Upper lobe of left lung (tissue), 6 donors: ENCODE measurements around the gene TRA2B. TPM values are rescaled to one million over a fixed set of nuclear protein-coding genes. Genes with fewer than 3 reads are reported as not detected.

Source experiments
- ATAC-seq, 2 donors: fragments of 200-7000 bp; cut with Tn5 transposase; one replicate each; pipeline ENCODE4 v1.9.1; 2022; ENCODE audit warnings: mild to moderate bottlenecking in 2 of 2, moderate library complexity in 2 of 2; ENCODE audit not compliant: low FRiP score in 2 of 2
- DNase-seq, 2 donors: peaks; one replicate each; pipeline ENCODE4 v3.0.0-alpha.2; 2019 to 2020
- H3K27ac ChIP-seq, 4 donors: fragments of 200-600 bp; sonication (generic); one replicate each; pipeline ENCODE4 v1.5.1; 2016 to 2019
- H3K27me3 ChIP-seq, 4 donors: fragments of 200-600 bp; sonication (generic); one replicate each; pipeline ENCODE4 v1.5.1; 2017 to 2019
- H3K36me3 ChIP-seq, 4 donors: fragments of 200-600 bp; sonication (generic); one replicate each; pipeline ENCODE4 v1.5.1; 2016 to 2019
- H3K4me1 ChIP-seq, 4 donors: fragments of 200-600 bp; sonication (generic); one replicate each; pipeline ENCODE4 v1.5.1; 2018 to 2019
- H3K4me3 ChIP-seq, 4 donors: fragments of 200-600 bp; sonication (generic); one replicate each; pipeline ENCODE4 v1.5.1; 2017 to 2019; ENCODE audit warnings: mild to moderate bottlenecking in 2 of 4, moderate library complexity in 1 of 4
- H3K9me3 ChIP-seq, 4 donors: fragments of 200-600 bp; sonication (generic); one replicate each; pipeline ENCODE4 v1.5.1; 2018 to 2019
- CTCF ChIP-seq, 6 experiments: fragments of 450-650 bp in 4 of 6; fragments of 200-600 bp in 2 of 6; sonication (generic) in 2 of 6; IDR thresholded peaks; one replicate each; pipeline ENCODE4 v1.5.1; 2016 to 2019; ENCODE audit warnings: antibody characterized with exemption in 6 of 6
- EP300 ChIP-seq, 4 donors: sonication (generic); formaldehyde crosslinking; IDR thresholded peaks; one replicate each; pipeline ENCODE4 v1.5.1; 2017; ENCODE audit warnings: antibody characterized with exemption in 4 of 4, control low read depth in 2 of 4
- POLR2A ChIP-seq, 4 donors: fragments of 450-650 bp; IDR thresholded peaks; one replicate each; pipeline ENCODE4 v1.5.1; 2016 to 2017; ENCODE audit warnings: antibody characterized with exemption in 4 of 4, mild to moderate bottlenecking in 2 of 4
- POLR2AphosphoS5 ChIP-seq, 2 donors: sonication (generic); formaldehyde crosslinking; IDR thresholded peaks; one replicate each; pipeline ENCODE4 v1.5.1; 2017; ENCODE audit warnings: antibody characterized with exemption in 2 of 2
- WGBS, 2 donors: methylation state at CpG; one replicate each; pipeline ENCODE4 v1.1.5; 2017 to 2018; 5-methylcytosine and 5-hydroxymethylcytosine counted together
- total RNA-seq, 6 donors: library from RNA; depleted of rRNA in 4 of 6; stranded (reverse); fragments of >200 nt in 4 of 6; gene quantifications; one replicate each; pipeline versions ENCODE4 v1.1.0 to v1.2.1, GENCODE V29; 2016 to 2021
- donor health status: DM: no; HTN: no; CAD: no; lungs with moderate emphysema.
- donor health status: DM: no; HTN: yes; CAD: no; lungs with severe emphysema.

Gene TRA2B
- total RNA-seq, 6 donors from 2014 or later = 90.9 to 336 (median 124) TPM

- H3K4me1 ChIP-seq = peaks cover 0 to 3% (median 1%) of the 10 kb centered on the region in 4 donors
- no peaks in the 10 kb centered on the region for H3K27me3 ChIP-seq
- H3K27ac ChIP-seq = no peak overlapping the region
- no peaks in the 10 kb centered on the region for H3K36me3 ChIP-seq
- H3K4me3 ChIP-seq = no peak overlapping the region
- no peaks in the 10 kb centered on the region for H3K9me3 ChIP-seq
- DNase-seq (no peak), ATAC-seq (peak in 1 of 2 donors; percentile 33)
- WGBS, 2 donors = 92 to 94% methylated on average over 2 of the region's 2 CpGs
- TF ChIP-seq POLR2AphosphoS5 (IDR thresholded peaks at IDR 0.05) = no peak
- TF ChIP-seq CTCF (IDR thresholded peaks at IDR 0.05) = no peak
- no peak for TF ChIP-seq POLR2A (IDR thresholded peaks at IDR 0.05)
- no peak for TF ChIP-seq EP300 (IDR thresholded peaks at IDR 0.05)
Observed at GRCh38 chr3:185958626-185959025, 20.8 kb upstream of the TRA2B start.

GRCh38 chr3:185956244-185956643, 18.4 kb upstream of the TRA2B start:
- 90 to 91% methylated on average over 3 of the region's 3 CpGs for WGBS, 2 donors
- no peak for ATAC-seq
- peaks cover 0 to 3% (median 1%) of the 10 kb centered on the region in 4 donors for H3K4me1 ChIP-seq
- no peaks in the 10 kb centered on the region for H3K36me3 ChIP-seq
- no peak for TF ChIP-seq CTCF (IDR thresholded peaks at IDR 0.05)
- H3K27ac ChIP-seq = no peak overlapping the region
- H3K9me3 ChIP-seq = no peaks in the 10 kb centered on the region
- H3K27me3 ChIP-seq = no peaks in the 10 kb centered on the region
- DNase-seq = no peak
- H3K4me3 ChIP-seq = no peak overlapping the region

- H3K9me3 ChIP-seq = no peaks in the 10 kb centered on the region
- H3K27ac ChIP-seq = no peak overlapping the region
- H3K4me3 ChIP-seq = no peak overlapping the region
- TF ChIP-seq EP300 (IDR thresholded peaks at IDR 0.05) (no peak), CTCF (IDR thresholded peaks at IDR 0.05) (no peak), POLR2A (IDR thresholded peaks at IDR 0.05) (no peak), POLR2AphosphoS5 (IDR thresholded peaks at IDR 0.05) (no peak)
- 71 to 81% methylated on average over 3 of the region's 3 CpGs for WGBS, 2 donors
- H3K27me3 ChIP-seq = no peaks in the 10 kb centered on the region
- no peak for ATAC-seq
- H3K4me1 ChIP-seq = peaks cover 0 to 2% (median 0%) of the 10 kb centered on the region in 4 donors
- H3K36me3 ChIP-seq = no peaks in the 10 kb centered on the region
- no peak for DNase-seq
Observed at GRCh38 chr3:185954366-185954723, 16.5 kb upstream of the TRA2B start.

- Histone ChIP-seq H3K27ac (no peak overlapping the region), H3K27me3 (no peaks in the 10 kb centered on the region), H3K4me3 (no peak overlapping the region), H3K36me3 (no peaks in the 10 kb centered on the region), H3K9me3 (no peaks in the 10 kb centered on the region), H3K4me1 (no peaks in the 10 kb centered on the region)
- ATAC-seq (no peak), DNase-seq (no peak)
- WGBS, 2 donors = 84 to 86% methylated on average over 3 of the region's 3 CpGs
- TF ChIP-seq EP300 (IDR thresholded peaks at IDR 0.05) (no peak), POLR2A (IDR thresholded peaks at IDR 0.05) (no peak), CTCF (IDR thresholded peaks at IDR 0.05) (no peak), POLR2AphosphoS5 (IDR thresholded peaks at IDR 0.05) (no peak)
Observed at GRCh38 chr3:185950728-185951127, 12.9 kb upstream of the TRA2B start.

- Histone ChIP-seq H3K4me1 (no peaks in the 10 kb centered on the region), H3K36me3 (no peaks in the 10 kb centered on the region)
- WGBS, 2 donors = 94 to 96% methylated on average over 6 of the region's 6 CpGs
Observed at GRCh38 chr3:185949515-185949914, 11.7 kb upstream of the TRA2B start.

More at GRCh38 chr3:185949515-185949914, 11.7 kb upstream of the TRA2B start:
- Histone ChIP-seq H3K27ac (no peak overlapping the region), H3K9me3 (no peaks in the 10 kb centered on the region), H3K4me3 (no peak overlapping the region), H3K27me3 (no peaks in the 10 kb centered on the region)
- no peak for TF ChIP-seq POLR2AphosphoS5 (IDR thresholded peaks at IDR 0.05)
- TF ChIP-seq POLR2A (IDR thresholded peaks at IDR 0.05) = no peak
- no peak for TF ChIP-seq EP300 (IDR thresholded peaks at IDR 0.05)
- TF ChIP-seq CTCF (IDR thresholded peaks at IDR 0.05) = no peak
- ATAC-seq = no peak
- no peak for DNase-seq
